ENCODE data around the gene GRID1. TPM values are rescaled to one million over a fixed set of nuclear protein-coding genes. Genes with fewer than 3 reads are reported as not detected.

Gene GRID1
- total RNA-seq, 1 experiment from 2014 or later = not detected

DNA sequence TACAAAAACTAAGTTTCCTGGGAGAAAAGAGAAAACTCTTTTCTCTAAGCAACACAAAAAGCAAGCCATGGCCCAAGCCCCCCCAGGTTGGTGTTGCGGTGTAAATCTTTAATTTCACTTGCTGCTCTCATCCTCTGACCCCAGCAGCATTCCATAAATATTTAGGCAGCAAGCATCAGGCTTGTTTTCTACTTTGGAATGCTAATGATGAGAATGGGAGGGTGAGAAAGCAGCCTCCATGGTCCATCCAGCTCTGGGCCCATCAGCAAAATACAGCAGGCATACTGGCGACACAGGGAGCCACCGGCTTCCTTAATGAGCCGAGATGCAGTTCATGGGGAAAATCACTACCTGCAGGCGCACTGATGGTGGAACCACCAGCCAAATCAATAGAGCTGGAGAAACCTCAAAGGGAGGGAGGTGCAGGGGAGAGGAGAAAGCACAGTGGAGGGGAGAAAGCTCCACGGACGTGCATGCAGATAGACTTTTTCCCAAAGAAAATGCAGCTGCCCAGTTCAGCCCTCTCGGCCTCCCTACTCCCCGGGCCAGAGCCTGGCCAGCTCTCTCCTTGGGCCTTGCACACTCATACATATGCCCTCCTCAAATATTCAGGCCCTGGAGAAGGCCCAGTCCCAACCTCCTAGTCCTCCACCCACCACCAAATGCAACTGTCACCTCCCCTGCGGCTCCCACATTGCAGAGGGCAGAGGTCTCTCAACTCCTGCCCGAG lies 131.9 kb downstream of the GRID1 start:
- Histone ChIP-seq H3K9me2 (replicated peaks; ENCODE audit: low read length) (no peaks in the 10 kb centered on the region), H4K20me1 (ENCODE audit: low read length) (no peaks in the 10 kb centered on the region), H3K79me2 (ENCODE audit: low read length) (no peaks in the 10 kb centered on the region), H3F3A (ENCODE audit: low read length, unreplicated experiment) (no peaks in the 10 kb centered on the region), H3K27ac (ENCODE audit: low read length) (no peak overlapping the region), H3K4me3 (ENCODE audit: low read length) (no peak overlapping the region), H3K27me3 (ENCODE audit: low read length) (peaks cover 10% of the 10 kb centered on the region; the same call in 1 of the 2 replicates), H2AFZ (ENCODE audit: low read length) (no peak overlapping the region), H3K4me1 (ENCODE audit: insufficient read depth, low read length) (no peaks in the 10 kb centered on the region), H3K4me2 (ENCODE audit: low read length) (no peak overlapping the region), H3K9me3 (ENCODE audit: low read length) (no peaks in the 10 kb centered on the region), H3K9ac (ENCODE audit: low read length) (no peak overlapping the region), H3K36me3 (ENCODE audit: low read depth, low read length) (no peaks in the 10 kb centered on the region)
- ATAC-seq = no peak
- TF ChIP-seq EZH2 (IDR thresholded peaks at IDR 0.05; ENCODE audit: low read length, unreplicated experiment) (no peak), EZH2phosphoT487 (IDR thresholded peaks at IDR 0.05; ENCODE audit: borderline replicate concordance, low read length) (no peak)
- TF ChIP-seq, protein P1, sequence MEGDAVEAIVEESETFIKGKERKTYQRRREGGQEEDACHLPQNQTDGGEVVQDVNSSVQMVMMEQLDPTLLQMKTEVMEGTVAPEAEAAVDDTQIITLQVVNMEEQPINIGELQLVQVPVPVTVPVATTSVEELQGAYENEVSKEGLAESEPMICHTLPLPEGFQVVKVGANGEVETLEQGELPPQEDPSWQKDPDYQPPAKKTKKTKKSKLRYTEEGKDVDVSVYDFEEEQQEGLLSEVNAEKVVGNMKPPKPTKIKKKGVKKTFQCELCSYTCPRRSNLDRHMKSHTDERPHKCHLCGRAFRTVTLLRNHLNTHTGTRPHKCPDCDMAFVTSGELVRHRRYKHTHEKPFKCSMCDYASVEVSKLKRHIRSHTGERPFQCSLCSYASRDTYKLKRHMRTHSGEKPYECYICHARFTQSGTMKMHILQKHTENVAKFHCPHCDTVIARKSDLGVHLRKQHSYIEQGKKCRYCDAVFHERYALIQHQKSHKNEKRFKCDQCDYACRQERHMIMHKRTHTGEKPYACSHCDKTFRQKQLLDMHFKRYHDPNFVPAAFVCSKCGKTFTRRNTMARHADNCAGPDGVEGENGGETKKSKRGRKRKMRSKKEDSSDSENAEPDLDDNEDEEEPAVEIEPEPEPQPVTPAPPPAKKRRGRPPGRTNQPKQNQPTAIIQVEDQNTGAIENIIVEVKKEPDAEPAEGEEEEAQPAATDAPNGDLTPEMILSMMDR (conservative IDR thresholded peaks at IDR 0.05; ENCODE audit: low read depth, low read length) = no peak
- DNase-seq = no peak
- CTCF ChIA-PET = no interaction called here
- intact Hi-C loops (cut with micrococcal nuclease) = no loop called here
- no TSS peak for BruUV-seq (replicated peaks)
- POLR2A ChIA-PET (ENCODE audit: unreplicated experiment) = no interaction called here

DNA sequence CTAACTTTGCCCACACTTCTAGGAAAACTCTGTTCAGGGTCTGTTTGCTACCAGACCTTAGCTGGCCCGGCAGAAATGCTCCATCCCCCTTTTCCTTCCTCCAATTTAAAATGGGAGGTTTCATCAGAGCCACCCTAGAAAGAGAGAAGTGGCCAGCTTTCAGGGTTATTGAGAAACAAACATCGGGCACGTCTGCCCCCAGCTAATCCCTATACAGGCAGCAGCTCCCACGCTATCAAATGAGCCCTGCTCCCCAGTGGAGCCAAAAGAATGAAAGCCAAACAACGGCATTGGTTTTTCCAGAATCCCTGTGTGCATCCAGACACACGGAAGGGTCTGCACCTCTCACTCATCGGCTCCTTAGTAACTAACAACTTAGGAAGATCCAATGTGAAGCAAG lies 132.5 kb downstream of the GRID1 start:
- Histone ChIP-seq H3F3A (ENCODE audit: low read length, unreplicated experiment) (no peaks in the 10 kb centered on the region), H2AFZ (ENCODE audit: low read length) (no peak overlapping the region), H3K4me2 (ENCODE audit: low read length) (no peak overlapping the region), H3K27me3 (ENCODE audit: low read length) (peaks cover 10% of the 10 kb centered on the region; the same call in 1 of the 2 replicates), H3K4me3 (ENCODE audit: low read length) (no peak overlapping the region), H3K4me1 (ENCODE audit: insufficient read depth, low read length) (no peaks in the 10 kb centered on the region), H3K9me2 (replicated peaks; ENCODE audit: low read length) (no peaks in the 10 kb centered on the region), H4K20me1 (ENCODE audit: low read length) (no peaks in the 10 kb centered on the region), H3K9me3 (ENCODE audit: low read length) (no peaks in the 10 kb centered on the region), H3K9ac (ENCODE audit: low read length) (no peak overlapping the region), H3K36me3 (ENCODE audit: low read depth, low read length) (no peaks in the 10 kb centered on the region), H3K27ac (ENCODE audit: low read length) (no peak overlapping the region), H3K79me2 (ENCODE audit: low read length) (no peaks in the 10 kb centered on the region)
- ATAC-seq (no peak), DNase-seq (no peak)
- ChIA-PET POLR2A (ENCODE audit: unreplicated experiment) (no interaction called here), CTCF (no interaction called here)
- BruUV-seq (replicated peaks) = no TSS peak
- intact Hi-C loops (cut with micrococcal nuclease) = no loop called here
- TF ChIP-seq EZH2 (IDR thresholded peaks at IDR 0.05; ENCODE audit: low read length, unreplicated experiment) (no peak), EZH2phosphoT487 (IDR thresholded peaks at IDR 0.05; ENCODE audit: borderline replicate concordance, low read length) (no peak)
- TF ChIP-seq, protein P1 (conservative IDR thresholded peaks at IDR 0.05; ENCODE audit: low read depth, low read length) = no peak

DNA sequence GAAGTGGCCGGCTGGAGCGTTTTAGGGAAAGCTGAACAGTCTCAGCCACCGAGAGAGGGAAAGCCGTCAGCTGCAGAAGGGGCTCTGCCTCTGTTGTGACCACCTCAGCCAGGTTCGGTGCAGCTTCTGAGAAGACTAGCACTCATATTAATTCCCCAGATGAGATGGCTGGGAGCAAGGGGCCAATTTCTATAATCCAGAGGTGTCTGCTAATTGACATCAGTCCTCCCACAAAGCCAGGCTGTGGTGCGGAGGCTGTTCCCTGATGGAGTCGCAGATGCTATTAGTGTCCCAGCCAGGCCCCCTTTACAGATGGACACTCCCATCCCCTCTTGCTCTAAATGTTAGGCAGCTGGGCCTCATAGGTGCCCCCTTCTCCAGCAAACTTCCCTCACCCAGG lies 133.5 kb downstream of the GRID1 start:
- H3K4me2 ChIP-seq (ENCODE audit: low read length) = no peak overlapping the region
- no TSS peak for BruUV-seq (replicated peaks)
- no peaks in the 10 kb centered on the region for H3K36me3 ChIP-seq (ENCODE audit: low read depth, low read length)
- H3K4me3 ChIP-seq (ENCODE audit: low read length) = no peak overlapping the region
- no peak overlapping the region for H3K27ac ChIP-seq (ENCODE audit: low read length)
- no peaks in the 10 kb centered on the region for H4K20me1 ChIP-seq (ENCODE audit: low read length)
- ChIA-PET POLR2A (ENCODE audit: unreplicated experiment) (no interaction called here), CTCF (no interaction called here)
- intact Hi-C loops (cut with micrococcal nuclease) = no loop called here
- no peak for TF ChIP-seq EZH2 (IDR thresholded peaks at IDR 0.05; ENCODE audit: low read length, unreplicated experiment)
- TF ChIP-seq, protein P1 (conservative IDR thresholded peaks at IDR 0.05; ENCODE audit: low read depth, low read length) = no peak
- no peak for TF ChIP-seq EZH2phosphoT487 (IDR thresholded peaks at IDR 0.05; ENCODE audit: borderline replicate concordance, low read length)
- no peaks in the 10 kb centered on the region for H3K9me2 ChIP-seq (replicated peaks; ENCODE audit: low read length)
- no peak for DNase-seq
- H3K9ac ChIP-seq (ENCODE audit: low read length) = no peak overlapping the region
- H3K27me3 ChIP-seq (ENCODE audit: low read length) = peaks cover 10% of the 10 kb centered on the region; the same call in 1 of the 2 replicates
- no peaks in the 10 kb centered on the region for H3F3A ChIP-seq (ENCODE audit: low read length, unreplicated experiment)
- no peak overlapping the region for H2AFZ ChIP-seq (ENCODE audit: low read length)
- H3K9me3 ChIP-seq (ENCODE audit: low read length) = no peaks in the 10 kb centered on the region
- no peaks in the 10 kb centered on the region for H3K4me1 ChIP-seq (ENCODE audit: insufficient read depth, low read length)
- no peaks in the 10 kb centered on the region for H3K79me2 ChIP-seq (ENCODE audit: low read length)
- no peak for ATAC-seq

Data from PC-3 (cell line).